KMS-11 (cell line): ENCODE data around the gene CCDC51.

ENCODE experiments used
- H2AFZ ChIP-seq: fragments of 200-600 bp; sonication (generic); 2 replicates; pipeline ENCODE4 v1.6.1; 2016; ENCODE audit warnings: antibody characterized with exemption, mixed run types, low read depth
- H3K27ac ChIP-seq: fragments of 200-600 bp; sonication (generic); 2 replicates; pipeline ENCODE4 v1.6.1; 2016; ENCODE audit warnings: mild to moderate bottlenecking, mixed run types
- H3K27me3 ChIP-seq: fragments of 200-600 bp; sonication (generic); 2 replicates; pipeline ENCODE4 v1.6.1; 2017; ENCODE audit warnings: mild to moderate bottlenecking, low read depth, mixed run types, moderate library complexity; ENCODE audit not compliant: insufficient read depth
- H3K36me3 ChIP-seq: fragments of 200-600 bp; sonication (generic); 2 replicates; pipeline ENCODE4 v1.6.1; 2017; ENCODE audit warnings: mild to moderate bottlenecking, mixed run types; ENCODE audit not compliant: insufficient read depth
- H3K4me1 ChIP-seq: fragments of 200-600 bp; sonication (generic); 2 replicates; pipeline ENCODE4 v1.6.1; 2016; ENCODE audit warnings: mild to moderate bottlenecking, low read depth, mixed run types; ENCODE audit not compliant: poor library complexity, severe bottlenecking
- H3K4me2 ChIP-seq: fragments of 200-600 bp; sonication (generic); 2 replicates; pipeline ENCODE4 v1.7.0; 2016; ENCODE audit warnings: mild to moderate bottlenecking, mixed run types
- H3K4me3 ChIP-seq: fragments of 200-600 bp; sonication (generic); IDR thresholded peaks from 2 replicates; pipeline ENCODE4 v1.6.1; 2017; ENCODE audit warnings: low read depth, low read length, mixed read lengths; ENCODE audit not compliant: insufficient read depth
- H3K79me2 ChIP-seq: fragments of 200-600 bp; sonication (generic); 2 replicates; pipeline ENCODE4 v1.6.1; 2016; ENCODE audit warnings: low read depth, mixed run types; ENCODE audit not compliant: insufficient read depth
- H3K9ac ChIP-seq: fragments of 200-600 bp; sonication (generic); 2 replicates; pipeline ENCODE4 v1.6.1; 2016; ENCODE audit warnings: mild to moderate bottlenecking, mixed run types
- H4K20me1 ChIP-seq: fragments of 200-600 bp; sonication (generic); 2 replicates; pipeline ENCODE4 v1.6.1; 2016; ENCODE audit warnings: mild to moderate bottlenecking, mixed run types; ENCODE audit not compliant: insufficient read depth
- CTCF ChIP-seq: fragments of 200-600 bp; sonication (generic); conservative IDR thresholded peaks from 2 replicates; pipeline ENCODE4 v1.6.1; 2017; ENCODE audit warnings: low read depth, mild to moderate bottlenecking, antibody characterized with exemption, low read length, moderate library complexity, mixed read lengths

CCDC51 gene

GRCh38 chr3:48416091-48416505 lies 23.8 kb downstream of the CCDC51 start:
- Histone ChIP-seq H3K9ac (no peak overlapping the region), H3K27me3 (no peaks in the 10 kb centered on the region), H3K27ac (no peak overlapping the region), H2AFZ (no peak overlapping the region), H3K79me2 (no peaks in the 10 kb centered on the region), H3K36me3 (no peaks in the 10 kb centered on the region), H3K4me1 (no peaks in the 10 kb centered on the region), H4K20me1 (no peaks in the 10 kb centered on the region), H3K4me3 (no peak overlapping the region), H3K4me2 (no peak overlapping the region)
- TF ChIP-seq CTCF: no peak

GRCh38 chr3:48415251-48415953 lies 24.5 kb downstream of the CCDC51 start:
- TF ChIP-seq CTCF: no peak
- no peaks in the 10 kb centered on the region for H3K79me2 ChIP-seq
- H3K4me1 ChIP-seq: no peaks in the 10 kb centered on the region
- no peak overlapping the region for H3K27ac ChIP-seq
- H3K4me3 ChIP-seq: no peak overlapping the region
- H3K4me2 ChIP-seq: no peak overlapping the region
- no peaks in the 10 kb centered on the region for H3K27me3 ChIP-seq
- no peaks in the 10 kb centered on the region for H3K36me3 ChIP-seq
- H2AFZ ChIP-seq: no peak overlapping the region
- H4K20me1 ChIP-seq: no peaks in the 10 kb centered on the region
- no peak overlapping the region for H3K9ac ChIP-seq

- Histone ChIP-seq H4K20me1 (no peaks in the 10 kb centered on the region), H3K27ac (no peak overlapping the region)
- TF ChIP-seq CTCF: no peak
Measured at GRCh38 chr3:48414376-48415250, 25.3 kb downstream of the CCDC51 start.

GRCh38 chr3:48413611-48414010 lies 26.3 kb downstream of the CCDC51 start:
- no peak overlapping the region for H3K27ac ChIP-seq
- no peak overlapping the region for H2AFZ ChIP-seq
- H3K4me3 ChIP-seq: no peak overlapping the region
- no peaks in the 10 kb centered on the region for H3K36me3 ChIP-seq
- TF ChIP-seq CTCF: no peak
- no peak overlapping the region for H3K4me2 ChIP-seq
- H3K27me3 ChIP-seq: no peaks in the 10 kb centered on the region
- no peaks in the 10 kb centered on the region for H4K20me1 ChIP-seq
- H3K4me1 ChIP-seq: no peaks in the 10 kb centered on the region
- H3K79me2 ChIP-seq: no peaks in the 10 kb centered on the region
- no peak overlapping the region for H3K9ac ChIP-seq

More at GRCh38 chr3:48414376-48415250, 25.3 kb downstream of the CCDC51 start:
- Histone ChIP-seq H3K79me2 (no peaks in the 10 kb centered on the region), H3K36me3 (no peaks in the 10 kb centered on the region), H3K27me3 (no peaks in the 10 kb centered on the region), H3K9ac (no peak overlapping the region), H3K4me2 (no peak overlapping the region), H3K4me3 (no peak overlapping the region), H2AFZ (no peak overlapping the region), H3K4me1 (no peaks in the 10 kb centered on the region)
